ENCODE measurements around the gene ACTR3C.

- no peak for TF ChIP-seq CTCF (IDR thresholded peaks at IDR 0.05 in 2 of 3, conservative IDR thresholded peaks at IDR 0.05 in 1 of 3; ENCODE audit: control insufficient read depth in 2 of 3, extremely low read depth in 1 of 3, insufficient read depth in 1 of 3, low read depth in 3 of 3, low read length in 3 of 3)
- no peak for TF ChIP-seq ETV6 (conservative IDR thresholded peaks at IDR 0.05 in 1 of 2, IDR thresholded peaks at IDR 0.05 in 1 of 2; ENCODE audit: borderline replicate concordance in 1 of 2, low read depth in 1 of 2)
- TF ChIP-seq CEBPZ (IDR thresholded peaks at IDR 0.05; ENCODE audit: low read depth, low read length), result no peak
- peak; percentile 67; the same call in 1 of the 2 replicates for TF ChIP-seq ZNF24 (IDR thresholded peaks at IDR 0.05)
- TF ChIP-seq POLR2A (IDR thresholded peaks at IDR 0.05; ENCODE audit: low read depth, low read length), result peak; percentile 93
Measured at GRCh38 chr7:150368096-150368883, 44.9 kb upstream of the ACTR3C start, which contains the start of gene REPIN1.
